Activated T-helper 9 cell treated with anti-CD3 and anti-CD28 coated beads, Interleukin-2, amount 50 U/mL, for 16 hours (primary cell): Measurements from ENCODE around the gene MRRF.
"Not testable (repeated sequence)": the region's sequence is repeated elsewhere in the genome, so short reads cannot be mapped to it uniquely, and the experiment has no call there.

Experiments used
- DNase-seq: peaks from one replicate; pipeline ENCODE4 v3.0.0-alpha.2; 2020; ENCODE audit warnings: low read depth

Gene MRRF

GRCh38 chr9:122277285-122277897 lies 12.7 kb downstream of the MRRF start:
- DNase-seq = no peak

DNA sequence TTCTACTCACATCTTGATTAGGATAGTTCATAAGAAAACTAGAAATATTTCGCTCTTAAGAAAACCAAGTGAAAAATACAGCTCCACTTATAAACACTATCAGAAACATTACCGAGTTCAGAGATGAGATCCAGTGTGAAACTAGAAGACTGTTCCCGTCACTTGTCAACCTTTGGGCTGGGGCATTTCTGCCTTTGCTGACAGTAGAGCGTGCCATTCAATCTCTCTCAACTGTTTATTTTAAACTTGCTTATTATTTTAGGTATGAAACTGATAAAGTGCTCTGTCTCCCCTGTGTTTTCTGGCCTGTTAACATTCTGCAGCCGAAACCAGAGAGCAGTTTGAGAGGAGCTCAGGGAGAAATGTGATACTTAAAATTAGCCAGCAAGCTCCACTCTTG lies 16.7 kb downstream of the MRRF start:
- DNase-seq = no peak

DNA sequence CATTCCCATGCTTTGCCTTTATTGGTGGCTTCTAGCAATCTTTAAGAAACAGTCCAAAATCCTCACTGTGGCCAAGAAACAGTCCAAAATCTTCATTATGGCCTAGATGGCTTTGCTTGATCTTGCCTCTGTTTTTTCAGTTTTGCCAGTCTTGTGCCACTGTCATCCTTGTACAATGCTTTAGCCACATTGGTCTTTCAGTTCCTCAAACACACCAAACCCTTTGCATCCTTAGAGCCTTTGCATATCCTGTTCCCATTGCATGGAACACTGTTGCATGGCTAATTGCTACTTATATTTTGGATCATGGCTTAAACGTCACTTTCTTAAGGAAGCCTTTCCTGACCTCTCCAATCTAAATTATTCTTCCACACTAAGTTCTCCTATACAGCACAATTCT lies 22.1 kb downstream of the MRRF start:
- no peak for DNase-seq

DNA sequence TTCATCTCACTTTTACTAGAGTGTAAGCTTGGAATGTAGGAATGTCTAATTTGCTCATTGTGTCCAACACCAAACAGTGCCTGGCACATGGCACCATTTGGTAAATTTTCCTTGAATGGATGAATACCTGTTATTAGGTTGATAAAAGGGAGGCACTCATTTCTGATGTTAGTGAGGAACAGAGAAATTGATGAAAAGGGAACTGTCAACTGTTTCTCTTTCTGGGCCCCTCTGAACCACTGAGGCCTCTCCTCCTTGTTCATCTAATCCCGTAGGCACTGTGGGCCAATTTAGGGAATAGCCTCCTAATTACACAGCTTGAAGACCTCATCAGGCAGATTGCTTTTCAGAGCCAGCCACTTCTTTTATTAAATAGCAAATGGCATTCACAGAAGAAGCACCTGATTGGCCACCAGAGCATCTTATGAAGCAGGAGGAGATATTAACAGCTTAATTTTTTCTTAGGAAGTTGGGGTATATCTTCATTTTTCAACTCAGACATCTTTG lies 22.6 kb downstream of the MRRF start:
- DNase-seq = no peak

GRCh38 chr9:122291458-122291857 lies 26.8 kb downstream of the MRRF start:
- DNase-seq = no peak

- DNase-seq = no peak
Observed at GRCh38 chr9:122294531-122294930, 29.8 kb downstream of the MRRF start.

DNA sequence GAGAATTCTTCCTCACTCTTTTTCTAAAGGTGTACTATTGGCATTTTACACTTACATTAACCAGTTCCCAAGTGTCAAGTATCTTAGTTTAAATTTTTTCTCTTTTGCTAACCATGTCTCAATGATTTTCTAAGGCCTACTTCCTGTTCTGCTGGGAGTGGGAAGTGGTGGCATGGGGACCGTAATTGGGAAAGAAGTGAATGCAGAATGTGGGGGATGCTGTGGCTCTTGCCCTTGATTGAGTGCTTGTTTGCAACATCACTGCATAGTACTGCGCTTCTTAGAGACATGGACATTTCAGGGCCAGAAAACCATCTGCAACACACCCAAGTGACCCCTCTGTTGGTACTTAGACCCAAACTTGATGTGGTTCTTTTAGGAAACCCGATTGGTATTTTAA lies 32.8 kb downstream of the MRRF start:
- DNase-seq = no peak

DNA sequence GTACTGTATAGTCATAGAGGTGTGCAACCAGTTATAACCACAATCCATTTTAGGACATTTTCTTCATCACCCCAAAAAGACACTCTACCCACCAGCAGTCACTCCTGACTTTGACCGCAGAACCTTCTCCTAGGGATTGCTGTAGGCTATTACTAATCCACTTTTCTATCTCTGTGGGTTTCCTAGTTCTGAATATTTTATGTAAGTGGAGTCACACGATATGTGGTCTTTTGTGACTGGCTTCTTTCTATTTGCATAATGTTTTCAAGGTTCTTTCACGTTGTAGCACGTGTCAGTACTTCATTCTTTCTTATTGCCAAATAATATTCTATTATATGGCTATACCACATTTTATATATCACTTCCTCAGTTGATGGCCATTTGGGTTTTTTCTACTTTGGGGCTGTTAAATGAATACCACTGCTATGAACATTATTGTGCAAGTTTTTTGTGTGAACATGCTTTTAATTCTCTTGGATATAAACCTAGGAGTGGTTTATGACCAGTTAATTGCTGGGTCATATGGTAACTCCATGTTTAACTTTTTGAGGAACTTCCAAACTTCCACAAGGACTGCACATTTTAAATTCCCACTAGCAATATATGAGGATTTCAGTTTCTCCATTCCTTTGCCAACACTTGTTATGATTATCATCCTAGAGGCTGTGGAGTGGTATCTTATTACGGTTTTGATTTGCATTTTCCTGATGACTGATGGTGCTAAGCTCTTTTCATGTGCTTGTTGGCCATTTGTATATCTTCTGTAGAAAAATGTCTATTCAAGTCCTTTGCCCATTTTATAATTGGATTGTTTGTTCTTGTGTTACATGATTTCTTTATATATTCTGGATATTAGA lies 37.8 kb downstream of the MRRF start:
- no peak for DNase-seq

DNA sequence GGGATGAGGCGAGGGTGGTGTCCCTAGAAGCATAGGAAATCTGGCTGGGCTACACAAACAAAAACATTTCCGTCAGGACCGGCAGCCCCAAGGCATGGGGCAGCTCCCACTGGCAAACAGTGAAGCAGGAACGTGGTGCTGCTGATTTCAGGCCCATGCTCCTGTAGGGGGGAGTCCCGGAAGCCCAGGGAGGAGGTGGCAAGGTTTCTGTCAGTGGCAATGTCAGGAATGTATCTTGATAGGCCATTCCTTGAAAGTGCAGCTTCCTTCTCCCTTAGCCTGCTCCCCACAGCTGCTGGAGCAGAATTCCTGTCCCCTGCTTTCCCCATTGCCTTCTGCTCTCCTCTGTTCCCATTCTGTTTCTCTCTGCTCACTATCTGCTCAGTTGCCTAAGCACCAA lies 42.4 kb downstream of the MRRF start:
- DNase-seq = no peak

DNA sequence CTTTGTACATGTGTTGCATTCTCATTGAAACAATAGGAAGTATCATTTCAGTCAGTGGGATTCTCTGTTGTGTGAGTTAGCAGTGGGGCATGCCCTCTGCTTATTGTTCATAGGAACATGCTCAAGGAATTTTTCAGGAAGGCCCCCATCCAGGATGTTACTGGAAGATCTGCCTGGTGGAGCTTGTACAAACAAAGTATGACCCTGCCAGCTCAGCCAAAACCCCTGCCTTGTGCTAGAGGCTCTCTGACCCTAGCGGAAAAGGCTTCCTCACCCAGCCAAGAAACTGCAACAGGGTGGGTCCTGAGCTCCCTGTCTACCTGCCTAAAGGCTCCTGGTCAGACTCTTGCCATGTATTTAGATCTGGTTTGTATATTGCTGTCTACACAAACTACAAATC lies 43.2 kb downstream of the MRRF start:
- DNase-seq = no peak

GRCh38 chr9:122309861-122310260 lies 45.2 kb downstream of the MRRF start:
- no peak for DNase-seq

- no peak for DNase-seq
Observed at GRCh38 chr9:122314165-122314564, 49.5 kb downstream of the MRRF start.

- DNase-seq = no peak
Observed at GRCh38 chr9:122315534-122315933, 50.9 kb downstream of the MRRF start.

GRCh38 chr9:122318284-122318683 lies 53.6 kb downstream of the MRRF start:
- DNase-seq = no peak

GRCh38 chr9:122320413-122320881 lies 55.8 kb downstream of the MRRF start:
- DNase-seq = no peak

- DNase-seq = no peak
Observed at GRCh38 chr9:122322553-122322952, 57.9 kb downstream of the MRRF start.

DNA sequence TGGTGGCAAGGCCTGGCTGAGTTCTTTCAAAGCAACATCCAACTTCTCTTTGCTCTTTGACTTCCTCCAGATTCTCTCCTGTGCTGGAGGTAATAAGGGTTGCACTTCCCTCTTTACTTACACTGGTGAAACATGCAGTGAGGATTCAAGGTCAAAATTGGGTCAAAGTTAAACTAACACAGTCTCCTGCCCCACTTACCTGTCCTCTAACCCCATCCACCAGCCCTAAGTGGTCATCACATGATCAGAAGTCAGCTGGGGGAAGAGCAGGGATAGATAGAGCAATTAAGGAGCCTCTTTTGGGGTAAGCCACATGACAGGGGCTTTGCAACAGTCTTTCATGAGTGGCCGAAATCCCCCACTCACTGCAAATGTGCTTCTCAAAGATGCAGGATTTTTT lies 60.0 kb downstream of the MRRF start:
- DNase-seq = not testable (repeated sequence)

DNA sequence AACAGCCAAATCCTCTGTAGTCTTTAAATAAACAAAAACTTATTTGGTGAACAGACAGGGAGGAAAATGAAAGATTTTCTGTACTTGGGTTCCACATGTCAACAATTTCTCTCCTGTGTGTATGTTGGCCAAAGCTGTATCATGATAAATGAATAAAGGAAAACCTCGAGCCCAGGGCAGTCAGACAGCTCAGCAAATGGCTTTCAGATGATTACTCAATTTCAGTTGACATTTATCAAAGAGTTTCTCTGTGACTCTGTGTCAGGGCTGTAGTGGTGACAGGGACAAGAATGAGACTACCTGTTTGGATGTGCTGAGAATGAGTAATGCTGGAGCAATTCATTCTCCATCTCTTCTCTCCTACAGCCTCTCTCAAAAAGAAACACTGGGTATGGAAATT lies 60.4 kb downstream of the MRRF start:
- no peak for DNase-seq

GRCh38 chr9:122327175-122327574 lies 62.5 kb downstream of the MRRF start:
- no peak for DNase-seq

DNA sequence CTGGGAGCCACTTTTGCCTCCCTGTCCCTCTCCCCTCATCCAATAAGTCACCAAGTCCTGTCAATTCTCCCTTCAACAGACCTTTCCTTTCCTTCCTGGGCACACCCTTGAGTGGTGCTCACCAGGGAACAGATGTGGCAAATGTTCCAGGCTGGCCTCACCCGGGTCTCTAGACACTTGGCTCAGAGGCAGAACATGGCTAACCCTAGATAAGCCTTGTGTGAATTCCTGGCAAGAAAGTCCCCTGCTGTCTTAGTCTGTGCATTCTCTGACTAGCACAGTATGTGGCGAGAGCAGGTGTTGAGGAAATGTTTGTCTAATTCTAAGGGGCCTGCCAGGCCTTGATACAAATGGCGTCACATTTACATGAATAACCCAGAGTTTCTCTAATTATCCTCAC lies 64.9 kb downstream of the MRRF start:
- no peak for DNase-seq

GRCh38 chr9:122330466-122330865 lies 65.8 kb downstream of the MRRF start:
- DNase-seq = not testable (repeated sequence)

- no peak for DNase-seq
Observed at GRCh38 chr9:122331523-122331927, 66.8 kb downstream of the MRRF start.

GRCh38 chr9:122332083-122332482 lies 67.4 kb downstream of the MRRF start:
- DNase-seq = no peak
